ENCODE results near the gene GOLGA5.
A peak's percentile ranks its signal among the peaks of the same experiment; 100 is the strongest.
"Not testable (repeated sequence)": the region's sequence is repeated elsewhere in the genome, so short reads cannot be mapped to it uniquely, and the experiment has no call there.

GOLGA5 gene

GRCh38 chr14:92793709-92794546 is at the start of gene GOLGA5:
Gene GOLGA5, plus strand, starts transcription at chr14:92794305. Its CDS starts 3,133 bp downstream, at chr14:92797438.
- DNase-seq, result peak; percentile 99

- peak; percentile 34 for DNase-seq
These were observed 46.3 kb upstream of the GOLGA5 start for GRCh38 chr14:92747701-92748258.

GRCh38 chr14:92748259-92749016 is 45.7 kb upstream of the GOLGA5 start, which contains the start of gene LGMN:
Gene LGMN, minus strand, starts transcription at chr14:92748627. Its CDS starts 15,841 bp downstream, at chr14:92732786.
- peak; percentile 94 for DNase-seq

- not testable (repeated sequence) for DNase-seq
These were observed 43.8 kb upstream of the GOLGA5 start for GRCh38 chr14:92750222-92750728.

- no peak for DNase-seq
These were observed 43.1 kb upstream of the GOLGA5 start for GRCh38 chr14:92750994-92751400.

GRCh38 chr14:92751819-92752218 is 42.3 kb upstream of the GOLGA5 start:
- no peak for DNase-seq

GRCh38 chr14:92753250-92753649 is 40.9 kb upstream of the GOLGA5 start:
- no peak for DNase-seq

GRCh38 chr14:92754966-92755365 is 39.1 kb upstream of the GOLGA5 start:
- peak; percentile 78 for DNase-seq

- DNase-seq, result no peak
These were observed 38.6 kb upstream of the GOLGA5 start for GRCh38 chr14:92755495-92755894.

GRCh38 chr14:92756446-92756845 is 37.7 kb upstream of the GOLGA5 start:
- DNase-seq, result no peak

- peak; percentile 44 for DNase-seq
These were observed 34.8 kb upstream of the GOLGA5 start for GRCh38 chr14:92759300-92759678.

GRCh38 chr14:92759679-92760523 is 34.2 kb upstream of the GOLGA5 start:
- DNase-seq, result no peak

GRCh38 chr14:92760524-92760805 is 33.6 kb upstream of the GOLGA5 start:
- DNase-seq, result no peak

- DNase-seq, result not testable (repeated sequence)
These were observed 30.2 kb upstream of the GOLGA5 start for GRCh38 chr14:92763666-92764631.

- not testable (repeated sequence) for DNase-seq
These were observed 25.9 kb upstream of the GOLGA5 start for GRCh38 chr14:92768236-92768635.

GRCh38 chr14:92768795-92769194 is 25.3 kb upstream of the GOLGA5 start:
- DNase-seq, result no peak

GRCh38 chr14:92770484-92770883 is 23.6 kb upstream of the GOLGA5 start:
- no peak for DNase-seq

GRCh38 chr14:92774572-92774971 is 19.5 kb upstream of the GOLGA5 start:
- DNase-seq, result no peak

- not testable (repeated sequence) for DNase-seq
These were observed 18.8 kb upstream of the GOLGA5 start for GRCh38 chr14:92775292-92775691.

- DNase-seq, result peak; percentile 26
These were observed 15.1 kb upstream of the GOLGA5 start for GRCh38 chr14:92778868-92779565.

All from DMS53 (cell line).